Measurements from ENCODE around the gene ADGB. TPM values are rescaled to one million over a fixed set of nuclear protein-coding genes. Genes with fewer than 3 reads are reported as not detected.

ADGB gene
- total and polyA plus RNA-seq, 9 of the 15 experiments (the other 6 are each of a cell fraction or from before 2014, with no cell fraction given), result not detected

GRCh38 chr6:146602526-146602925 lies 3.8 kb downstream of the ADGB start:
- intact Hi-C loops (cut with micrococcal nuclease), result no loop called here
- POLR2A ChIA-PET, result no interaction called here
- 2% methylated on average over 6 of the region's 6 CpGs for WGBS (ENCODE audit: insufficient coverage, low coverage, missing lambda C conversion rate)

GRCh38 chr6:146613947-146614346 lies 15.2 kb downstream of the ADGB start:
- in situ Hi-C loops (cut with MboI) (no loop called here), intact Hi-C loops (cut with micrococcal nuclease) (no loop called here)
- H3K9ac ChIP-seq (ENCODE audit: insufficient read depth in 1 of 2, low read depth in 2 of 2, low read length in 2 of 2), result no peak overlapping the region
- H3K79me2 ChIP-seq (ENCODE audit: control insufficient read depth, insufficient read depth, low read length), result no peaks in the 10 kb centered on the region
- no peak overlapping the region for H2AFZ ChIP-seq (ENCODE audit: low read depth, low read length)
- FAIRE-seq, result no peak
- no peaks in the 10 kb centered on the region for H3K4me1 ChIP-seq (replicated peaks in 1 of 2; ENCODE audit: control insufficient read depth in 2 of 2, insufficient read depth in 2 of 2, low read length in 2 of 2)
- POLR2A ChIA-PET, result no interaction called here
- H3K9me3 ChIP-seq (replicated peaks; ENCODE audit: control insufficient read depth, insufficient read depth, low read depth, low read length), result no peaks in the 10 kb centered on the region
- CTCF ChIA-PET (ENCODE audit: low intra/inter-chr PET ratio), result no interaction called here
- 3% methylated on average over 3 of the region's 3 CpGs for WGBS (ENCODE audit: insufficient coverage, low coverage, missing lambda C conversion rate)
- no peaks in the 10 kb centered on the region for H3K36me3 ChIP-seq (ENCODE audit: control insufficient read depth, insufficient read depth, low read length)
- ATAC-seq, result no peak
- peaks cover 0 to 7% of the 10 kb centered on the region in 2 experiments; a peak in 1 of 5 replicates for H3K27me3 ChIP-seq (ENCODE audit: control insufficient read depth in 2 of 2, insufficient read depth in 2 of 2, low read length in 2 of 2)
- BruUV-seq (replicated peaks), result no TSS peak
- no peaks in the 10 kb centered on the region for H3K9me1 ChIP-seq (ENCODE audit: control insufficient read depth, insufficient read depth, low read length)
- no peak for DNase-seq (ENCODE audit: extremely low read depth in 1 of 4, low spot score in 3 of 4)
- no peak overlapping the region for H3K27ac ChIP-seq (ENCODE audit: extremely low read depth, low read depth, low read length)
- no peak overlapping the region for H3K4me2 ChIP-seq (ENCODE audit: insufficient read depth, low read length)
- TF ChIP-seq NFYB (IDR thresholded peaks at IDR 0.05; ENCODE audit: extremely low read depth, insufficient read length) (no peak), MXD1 (CRISPR knock-in tag; IDR thresholded peaks at IDR 0.05; ENCODE audit: borderline replicate concordance, poor library complexity, severe bottlenecking) (no peak), PCBP2 (IDR thresholded peaks at IDR 0.05; ENCODE audit: low read depth, low read length, poor library complexity, severe bottlenecking) (peak; percentile 87), GATAD2B (IDR thresholded peaks at IDR 0.05; ENCODE audit: borderline replicate concordance) (no peak), GTF2A2 (tag; IDR thresholded peaks at IDR 0.05) (no peak), HNRNPK (IDR thresholded peaks at IDR 0.05; ENCODE audit: low read depth, low read length, poor library complexity, severe bottlenecking) (peak; percentile 61), ZNF408 (CRISPR knock-in tag; IDR thresholded peaks at IDR 0.05; ENCODE audit: low read depth) (no peak)
- H4K20me1 ChIP-seq (replicated peaks; ENCODE audit: control insufficient read depth, insufficient read depth, low read length), result no peaks in the 10 kb centered on the region
- H3K4me3 ChIP-seq, result no peak overlapping the region

More at GRCh38 chr6:146602526-146602925, 3.8 kb downstream of the ADGB start:
- Histone ChIP-seq H3K4me3 (no peak overlapping the region), H3K36me3 (ENCODE audit: control insufficient read depth, insufficient read depth, low read length) (no peaks in the 10 kb centered on the region), H3K27ac (ENCODE audit: extremely low read depth, low read depth, low read length) (no peak overlapping the region), H3K79me2 (ENCODE audit: control insufficient read depth, insufficient read depth, low read length) (no peaks in the 10 kb centered on the region), H3K27me3 (ENCODE audit: control insufficient read depth in 2 of 2, insufficient read depth in 2 of 2, low read length in 2 of 2) (peaks cover 0 to 8% of the 10 kb centered on the region in 2 experiments; a peak in 1 of 5 replicates), H3K9ac (ENCODE audit: insufficient read depth in 1 of 2, low read depth in 2 of 2, low read length in 2 of 2) (0 out of 4 replicates have a peak overlapping the region, but pooled peaks of 1 of the 2 experiments have one; percentile 57), H3K4me2 (ENCODE audit: insufficient read depth, low read length) (no peak overlapping the region), H3K4me1 (replicated peaks in 1 of 2; ENCODE audit: control insufficient read depth in 2 of 2, insufficient read depth in 2 of 2, low read length in 2 of 2) (peaks cover 0 to 7% of the 10 kb centered on the region in 2 experiments; a peak in 3 of 5 replicates), H4K20me1 (replicated peaks; ENCODE audit: control insufficient read depth, insufficient read depth, low read length) (no peaks in the 10 kb centered on the region), H3K9me1 (ENCODE audit: control insufficient read depth, insufficient read depth, low read length) (no peaks in the 10 kb centered on the region), H3K9me3 (replicated peaks; ENCODE audit: control insufficient read depth, insufficient read depth, low read depth, low read length) (no peaks in the 10 kb centered on the region), H2AFZ (ENCODE audit: low read depth, low read length) (no peak overlapping the region)
- FAIRE-seq (no peak), ATAC-seq (no peak), DNase-seq (ENCODE audit: extremely low read depth in 1 of 4, low spot score in 3 of 4) (no peak)
- in situ Hi-C loops (cut with MboI), result no loop called here
- BruUV-seq (replicated peaks), result no TSS peak
- CTCF ChIA-PET (ENCODE audit: low intra/inter-chr PET ratio), result no interaction called here
- TF ChIP-seq PHTF2 (CRISPR knock-in tag; IDR thresholded peaks at IDR 0.05) (no peak), SMAD4 (CRISPR knock-in tag; conservative IDR thresholded peaks at IDR 0.05) (no peak), EWSR1 (IDR thresholded peaks at IDR 0.05; ENCODE audit: borderline replicate concordance, low read depth, partially characterized antibody) (no peak), SMC3 (conservative IDR thresholded peaks at IDR 0.05; ENCODE audit: insufficient read depth, low read depth, low read length) (no peak), PML (IDR thresholded peaks at IDR 0.05; ENCODE audit: low read length) (no peak), NFE2L1 (tag; IDR thresholded peaks at IDR 0.05; ENCODE audit: borderline replicate concordance, low read depth) (no peak), BRF1 (IDR thresholded peaks at IDR 0.05; ENCODE audit: borderline replicate concordance, extremely low read depth, insufficient read length) (no peak), PRMT5 (CRISPR knock-in tag; IDR thresholded peaks at IDR 0.05) (no peak), IFI16 (CRISPR knock-in tag; IDR thresholded peaks at IDR 0.05) (no peak), RNF2 (IDR thresholded peaks at IDR 0.05) (no peak)
